Non-pigmented ciliary epithelial cell (primary cell): ENCODE data around the gene SEMA3E.
"Not testable (repeated sequence)": the region's sequence is repeated elsewhere in the genome, so short reads cannot be mapped to it uniquely, and the experiment has no call there.

Experiments used
- DNase-seq: peaks from one replicate; pipeline ENCODE4 v3.0.0-alpha.2; 2010; ENCODE audit warnings: low read depth

SEMA3E gene

DNA sequence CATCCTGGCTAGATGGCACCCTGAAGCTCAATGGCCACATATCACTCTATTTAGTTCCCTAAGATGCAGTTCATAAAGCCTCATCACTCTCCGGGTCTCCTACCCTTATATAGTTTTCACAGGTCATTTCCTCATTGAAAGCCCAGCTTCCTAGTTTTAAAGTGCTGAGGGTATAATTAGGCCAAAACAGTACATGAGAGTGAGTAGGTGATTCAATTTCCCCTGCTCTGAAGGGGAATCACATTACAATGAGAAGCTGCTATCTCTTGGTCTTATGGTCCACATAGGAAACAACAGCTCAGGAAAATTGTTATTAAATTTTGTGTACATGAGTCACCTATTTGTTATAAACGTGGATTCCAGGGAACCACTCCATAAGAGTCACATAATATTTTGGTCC, 162.0 kb downstream of the SEMA3E start:
- DNase-seq: no peak

DNA sequence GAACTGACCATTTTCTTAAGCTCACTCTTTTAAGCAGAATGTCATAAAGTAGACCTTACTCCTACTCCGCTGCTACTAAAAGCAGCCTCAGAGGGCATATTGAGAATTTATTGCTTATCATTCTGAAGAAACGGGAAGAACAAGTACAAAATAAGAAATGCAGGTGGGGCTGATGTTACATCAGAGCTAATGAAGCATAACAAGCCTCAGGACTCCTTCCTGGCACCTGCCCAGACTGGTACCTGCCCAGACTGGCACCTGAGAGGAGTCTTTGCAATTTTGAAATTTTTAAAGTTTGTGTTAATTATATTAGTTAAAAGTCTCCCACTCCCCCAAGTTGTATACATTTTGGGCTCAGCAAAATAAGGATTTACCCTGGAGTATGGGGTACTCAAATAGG, 162.4 kb downstream of the SEMA3E start:
- DNase-seq: no peak

DNA sequence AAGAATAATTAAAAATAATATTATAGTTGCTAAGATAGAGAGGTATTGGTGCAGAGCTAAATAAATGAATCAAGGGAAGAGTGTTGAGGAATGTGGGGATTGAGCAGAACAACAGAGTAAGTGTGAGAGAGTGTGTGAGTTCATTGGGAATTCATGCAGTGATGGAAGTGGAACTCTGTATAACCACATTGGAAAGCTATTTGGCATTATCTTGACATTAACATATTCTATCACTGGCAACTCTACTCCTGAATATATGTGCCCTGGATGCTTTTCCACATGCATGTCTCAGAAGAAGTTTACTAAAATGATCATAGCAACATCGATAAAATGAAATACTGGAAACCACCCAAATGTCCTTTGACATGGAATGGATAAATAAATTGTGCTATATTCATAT, 164.1 kb downstream of the SEMA3E start:
- DNase-seq: no peak

DNA sequence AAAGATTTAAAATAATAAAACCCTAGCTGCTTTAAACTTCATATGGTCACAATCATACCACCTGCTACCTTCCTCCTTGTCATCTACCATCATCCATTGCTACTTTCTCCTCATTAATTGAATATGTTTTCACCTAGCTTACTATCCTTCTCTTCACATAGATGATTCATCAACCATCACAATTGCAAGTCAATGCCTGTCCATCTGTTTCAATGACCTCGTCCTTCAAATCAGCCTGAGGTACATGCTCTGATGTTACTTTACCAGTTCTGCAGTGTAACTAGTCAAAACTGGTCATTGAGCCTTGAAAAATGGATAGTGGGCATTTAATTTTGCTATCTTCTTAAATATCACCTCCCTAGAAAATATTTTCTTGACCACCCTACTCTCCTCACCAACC, 164.7 kb downstream of the SEMA3E start:
- no peak for DNase-seq

DNA sequence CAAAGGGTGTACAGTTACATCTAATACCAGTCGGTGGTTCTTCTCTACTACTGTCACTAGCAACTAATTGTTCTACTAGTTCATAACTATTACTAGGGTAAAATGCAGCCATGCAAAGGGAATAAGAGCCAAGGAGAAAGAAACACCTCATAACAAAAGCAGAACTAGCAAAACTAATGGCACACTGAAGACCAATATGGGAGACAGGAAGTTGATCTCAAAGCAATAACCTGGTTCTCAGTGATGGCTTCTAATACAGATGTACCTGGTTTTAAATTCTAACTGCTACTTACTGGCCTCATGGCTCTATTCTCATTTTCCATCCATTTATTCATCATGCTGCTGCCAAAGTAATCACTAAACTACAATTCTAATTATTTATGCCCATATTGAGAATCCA, 170.3 kb downstream of the SEMA3E start:
- DNase-seq: no peak

DNA sequence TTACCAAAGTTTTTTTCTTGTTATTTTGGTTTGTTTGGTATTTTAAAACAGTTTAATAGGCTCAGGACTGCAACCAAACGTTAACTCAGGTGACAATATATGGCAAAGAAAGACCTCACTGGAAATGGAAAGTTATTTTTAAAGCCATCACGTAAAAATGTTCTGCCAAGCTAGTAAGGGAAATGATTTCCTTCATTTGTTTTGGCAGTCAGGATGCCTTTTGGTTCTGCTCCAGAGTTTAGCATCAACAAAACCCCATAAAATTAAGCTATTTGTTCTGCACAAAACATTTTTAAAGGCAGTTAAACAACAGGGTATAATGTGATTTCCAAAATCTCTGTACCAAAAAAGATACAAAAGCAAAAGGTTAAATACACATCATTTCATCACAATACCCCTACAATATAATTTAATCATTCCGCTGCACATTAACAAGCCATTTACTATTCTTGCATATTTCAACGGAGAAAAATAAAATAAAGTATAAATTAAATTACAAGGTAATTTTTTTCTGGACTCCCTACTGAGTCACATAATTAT, 172.4 kb downstream of the SEMA3E start:
- DNase-seq: no peak

DNA sequence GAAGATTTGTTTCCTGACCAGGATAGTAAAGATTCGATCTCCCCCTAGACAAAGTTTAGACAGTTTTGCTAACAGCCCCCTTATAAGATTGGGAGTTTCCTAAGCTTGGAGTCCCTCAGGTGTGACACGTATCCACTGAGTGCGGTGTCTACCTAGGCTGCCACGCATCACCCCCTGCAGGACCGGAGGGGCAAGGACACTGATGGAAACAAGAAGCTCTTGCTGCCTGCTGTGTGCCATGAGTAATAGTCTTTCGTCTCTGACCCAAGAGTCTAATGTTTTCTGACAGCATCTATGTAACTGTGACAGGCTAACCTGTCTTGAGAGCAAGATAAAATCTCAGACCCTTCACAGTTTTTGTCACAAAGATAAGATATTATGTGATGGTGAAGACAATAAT, 173.5 kb downstream of the SEMA3E start:
- no peak for DNase-seq

DNA sequence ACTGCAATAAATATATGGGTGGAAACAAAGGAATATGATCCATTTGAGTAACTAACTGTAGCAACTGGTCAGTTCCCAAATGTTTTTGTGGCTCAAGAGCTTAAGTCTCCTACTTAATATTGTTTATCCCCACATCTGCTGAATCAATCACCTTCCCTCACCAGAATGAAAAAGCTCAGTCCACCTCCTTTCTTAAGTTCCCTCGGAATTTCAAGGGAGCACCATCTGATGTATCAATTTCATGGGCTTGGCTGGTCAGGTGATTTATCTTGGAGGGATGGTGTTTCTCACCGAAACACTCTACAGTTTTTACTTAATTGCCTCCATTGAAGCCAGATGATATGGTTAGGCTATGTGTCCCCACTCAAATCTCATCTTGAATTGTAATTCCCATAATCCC, 176.6 kb downstream of the SEMA3E start:
- DNase-seq: no peak

DNA sequence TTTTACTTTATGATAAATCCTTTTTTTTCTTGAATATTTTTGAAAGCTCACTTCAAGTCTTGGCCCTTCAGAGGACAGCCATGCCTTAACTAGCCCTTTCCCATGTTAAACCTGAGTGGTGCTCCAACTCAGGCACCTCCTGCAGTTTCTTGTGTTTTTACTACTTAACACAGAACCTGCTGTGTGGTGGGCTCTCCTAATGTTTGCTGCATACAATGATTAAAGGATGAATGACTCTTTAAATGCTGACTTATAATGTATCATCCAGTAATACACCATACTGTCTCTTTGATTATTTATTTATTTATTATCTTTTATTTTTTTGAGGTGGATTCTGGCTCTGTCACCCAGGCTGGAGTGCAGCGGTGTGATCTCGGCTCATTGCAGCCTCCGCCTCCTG, 179.4 kb downstream of the SEMA3E start:
- DNase-seq: no peak

DNA sequence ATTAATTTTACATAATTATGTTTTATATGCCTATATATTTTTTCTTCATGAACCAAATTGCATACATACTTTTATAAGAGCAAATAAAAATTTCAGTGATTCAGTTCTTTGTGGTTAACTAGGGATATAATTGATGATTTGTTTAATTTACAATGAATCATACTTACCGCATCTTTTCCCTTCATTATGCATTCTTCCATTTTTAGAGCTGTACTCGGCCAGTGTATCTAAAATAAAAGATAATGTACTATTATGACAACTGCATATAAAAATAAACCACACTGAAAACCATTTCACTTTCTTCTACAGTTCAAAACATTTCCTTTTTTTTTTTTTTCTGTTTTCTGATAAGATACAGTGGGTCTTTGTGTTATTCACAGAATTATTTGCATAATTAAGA, 179.9 kb downstream of the SEMA3E start:
- no peak for DNase-seq

DNA sequence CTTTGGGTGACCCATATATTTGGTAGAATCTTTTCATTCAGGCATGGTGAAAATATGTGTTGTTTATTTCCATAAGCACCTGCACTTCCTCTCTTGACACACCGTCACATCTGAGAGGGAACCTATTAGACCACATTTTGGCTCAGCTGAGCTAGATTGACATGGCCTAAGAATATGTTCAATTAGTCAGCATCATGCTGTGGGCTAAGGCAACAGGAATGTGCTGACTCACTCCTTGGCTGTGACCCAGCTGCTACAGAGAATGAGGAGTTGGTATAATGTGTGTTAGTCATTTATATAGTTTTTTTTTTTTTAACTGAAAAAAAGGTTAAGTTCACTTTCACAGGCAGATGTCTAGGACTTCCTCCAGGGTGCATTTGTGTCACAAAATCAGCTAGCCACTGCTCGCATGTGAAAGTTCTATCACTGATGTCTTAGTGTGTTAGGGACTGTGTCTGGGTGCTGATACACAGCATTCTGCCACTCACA, 180.6 kb downstream of the SEMA3E start:
- DNase-seq: peak; percentile 97

DNA sequence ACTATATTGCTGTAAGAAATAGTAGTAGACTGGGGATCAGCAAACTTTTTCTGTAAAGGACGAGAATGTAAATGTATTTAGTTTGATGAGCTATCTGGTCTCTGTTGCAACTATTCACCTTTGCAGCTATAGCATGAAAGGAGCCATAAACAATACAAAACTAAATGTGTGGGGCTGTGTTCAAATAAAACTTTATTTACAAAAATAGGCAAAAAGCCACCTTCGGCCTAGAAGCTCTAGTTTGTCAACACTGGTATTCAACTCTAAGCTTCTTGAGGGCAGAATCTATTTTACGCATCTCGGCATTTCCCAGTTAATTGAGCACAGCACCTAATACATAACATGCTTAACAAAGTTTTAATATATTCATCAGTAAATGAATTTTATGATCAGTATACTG, 181.4 kb downstream of the SEMA3E start:
- no peak for DNase-seq

DNA sequence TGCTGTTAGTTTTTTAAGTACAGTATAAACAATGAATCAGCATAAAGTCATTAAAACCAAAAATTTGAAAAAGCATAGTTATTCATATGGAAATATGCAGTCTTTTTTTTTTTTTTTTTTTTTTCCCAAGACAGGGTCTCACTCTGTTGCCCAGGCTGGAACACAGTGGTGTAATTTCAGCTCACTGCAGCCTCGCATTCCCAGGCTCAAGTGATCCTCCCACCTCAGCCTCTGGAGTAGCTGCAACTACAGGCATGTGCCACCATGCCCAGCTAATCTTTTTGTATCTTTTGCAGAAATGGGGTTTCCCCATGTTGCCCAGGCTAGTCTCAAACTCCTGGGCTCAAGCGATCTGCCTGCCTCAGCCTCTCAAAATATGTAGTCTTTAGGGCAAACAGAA, 182.0 kb downstream of the SEMA3E start:
- DNase-seq: no peak

DNA sequence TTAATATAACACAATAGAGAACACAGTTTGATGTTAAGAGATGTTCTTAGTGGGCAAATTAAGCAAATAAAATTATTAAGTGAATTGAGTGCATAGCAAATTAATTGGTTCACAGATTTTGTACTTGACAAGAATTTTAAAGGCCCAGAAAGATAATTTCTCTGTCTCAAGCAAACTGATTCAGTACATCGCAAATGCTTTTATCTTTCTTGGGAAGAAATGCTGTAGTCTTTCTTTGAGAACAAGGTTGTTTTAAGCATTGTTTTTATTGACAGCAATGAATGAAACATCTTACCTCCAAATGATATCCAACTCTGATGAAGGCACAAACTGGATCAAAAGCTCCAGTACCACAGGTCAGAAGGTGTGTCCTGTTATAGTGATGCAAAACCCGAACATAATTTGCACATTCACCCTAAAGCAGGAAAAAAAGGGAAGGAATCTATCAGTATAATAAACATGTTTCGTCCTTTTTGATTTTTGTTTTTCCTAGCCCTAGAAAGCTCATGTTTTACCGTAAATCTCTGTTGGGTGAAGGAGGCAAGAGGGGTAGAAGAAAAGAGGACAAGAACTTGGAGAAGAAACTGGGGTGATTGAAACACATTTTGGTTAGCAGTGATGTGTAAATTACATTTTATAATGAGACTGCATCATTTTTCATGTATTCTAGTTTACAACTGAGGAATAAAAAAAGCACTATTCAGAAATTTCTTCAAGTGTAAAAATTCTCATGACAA, 182.6 kb downstream of the SEMA3E start:
- no peak for DNase-seq

DNA sequence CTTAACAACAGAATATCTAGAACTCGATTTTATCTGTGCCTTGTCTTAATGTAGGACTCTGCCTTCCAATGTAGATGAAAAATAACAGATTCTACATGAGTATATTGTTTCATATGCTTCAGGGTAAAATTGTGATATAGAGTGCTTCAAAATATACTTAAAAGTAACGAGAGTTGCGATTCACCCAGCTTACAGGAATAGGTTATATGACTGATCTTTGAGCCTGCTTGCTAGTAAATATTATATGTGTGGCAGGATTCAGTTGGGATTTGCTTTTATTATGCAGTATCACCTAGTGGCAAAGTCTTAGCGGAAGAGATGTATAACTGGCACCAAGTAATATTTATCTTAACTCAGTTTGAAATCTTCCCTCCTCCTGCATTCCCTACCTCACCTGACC, 183.3 kb downstream of the SEMA3E start:
- DNase-seq: no peak

DNA sequence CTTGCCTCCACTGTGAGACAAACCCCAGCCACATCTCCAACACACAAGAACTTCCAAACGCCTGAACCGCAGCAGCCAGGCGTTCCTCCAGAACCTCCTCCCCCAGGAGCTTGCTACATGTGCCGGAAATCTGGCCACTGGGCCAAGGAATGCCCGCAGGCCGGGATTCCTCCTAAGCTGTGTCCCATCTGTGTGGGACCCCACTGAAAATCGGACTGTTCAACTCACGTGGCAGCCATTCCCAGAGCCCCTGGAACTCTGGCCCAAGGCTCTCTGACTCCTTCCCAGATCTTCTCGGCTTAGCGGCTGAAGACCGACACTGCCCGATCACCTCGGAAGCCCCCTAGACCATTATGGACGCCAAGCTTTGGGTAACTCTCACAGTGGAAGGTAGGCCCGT, 187.1 kb downstream of the SEMA3E start:
- not testable (repeated sequence) for DNase-seq

DNA sequence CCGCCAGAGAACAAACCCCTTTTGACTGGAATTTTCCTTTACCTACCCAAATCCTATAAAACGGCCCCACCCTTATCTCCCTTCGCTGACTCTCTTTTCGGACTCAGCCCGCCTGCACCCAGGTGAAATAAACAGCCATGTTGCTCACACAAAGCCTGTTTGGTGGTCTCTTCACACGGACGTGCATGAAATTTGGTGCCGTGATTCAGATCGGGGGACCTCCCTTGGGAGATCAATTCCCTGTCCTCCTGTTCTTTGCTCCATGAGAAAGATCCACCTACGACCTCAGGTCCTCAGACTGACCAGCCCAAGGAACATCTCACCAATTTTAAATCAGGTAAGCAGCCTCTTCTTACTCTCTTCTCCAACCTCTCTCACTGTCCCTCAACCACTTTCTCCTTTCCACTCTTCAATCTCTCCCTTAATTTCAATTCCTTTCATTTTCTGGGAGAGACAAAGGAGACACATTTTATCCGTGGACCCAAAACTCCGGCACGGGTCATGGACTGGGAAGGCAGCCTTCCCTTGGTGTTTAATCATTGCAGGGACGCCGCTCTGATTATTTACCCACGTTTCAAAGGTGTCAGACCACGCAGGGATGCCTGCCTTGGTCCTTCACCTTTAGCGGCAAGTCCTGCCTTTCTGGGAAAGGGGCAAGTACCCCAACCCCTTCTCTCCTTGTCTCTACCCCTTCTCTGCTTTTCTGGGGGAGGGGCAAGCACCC, 188.8 kb downstream of the SEMA3E start:
- not testable (repeated sequence) for DNase-seq

DNA sequence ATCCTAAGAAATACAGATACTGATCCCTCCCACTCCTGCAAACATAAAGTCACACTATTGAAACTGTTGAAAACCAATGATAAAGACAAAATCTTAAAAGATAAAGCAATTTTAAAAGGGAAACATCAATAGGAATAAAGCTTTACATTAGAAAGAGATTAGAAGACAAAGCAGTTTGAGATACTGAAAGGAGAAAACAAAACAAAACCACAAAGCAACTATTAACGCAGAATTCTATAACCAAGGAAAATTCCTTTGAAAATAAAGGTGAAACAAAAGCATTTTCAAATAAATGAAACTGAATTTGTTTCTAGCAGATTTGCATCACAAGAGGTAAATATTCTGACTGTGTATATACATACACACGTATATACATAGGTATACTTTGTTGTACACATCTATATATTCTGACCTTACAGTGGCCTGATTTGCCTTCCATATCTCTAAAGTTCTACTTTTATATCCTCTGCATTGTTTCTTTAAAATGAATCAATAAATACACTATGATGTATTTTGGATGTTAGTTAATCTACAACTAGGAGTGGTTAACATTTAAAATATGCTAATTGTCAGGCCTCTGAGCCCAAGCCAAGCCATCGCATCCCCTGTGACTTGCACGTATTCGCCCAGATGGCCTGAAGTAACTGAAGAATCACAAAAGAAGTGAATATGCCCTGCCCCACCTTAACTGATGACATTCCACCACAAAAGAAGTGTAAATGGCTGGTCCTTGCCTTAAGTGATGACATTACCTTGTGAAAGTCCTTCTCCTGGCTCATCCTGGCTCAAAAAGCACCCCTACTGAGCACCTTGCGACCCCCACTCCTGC, 189.6 kb downstream of the SEMA3E start:
- not testable (repeated sequence) for DNase-seq

DNA sequence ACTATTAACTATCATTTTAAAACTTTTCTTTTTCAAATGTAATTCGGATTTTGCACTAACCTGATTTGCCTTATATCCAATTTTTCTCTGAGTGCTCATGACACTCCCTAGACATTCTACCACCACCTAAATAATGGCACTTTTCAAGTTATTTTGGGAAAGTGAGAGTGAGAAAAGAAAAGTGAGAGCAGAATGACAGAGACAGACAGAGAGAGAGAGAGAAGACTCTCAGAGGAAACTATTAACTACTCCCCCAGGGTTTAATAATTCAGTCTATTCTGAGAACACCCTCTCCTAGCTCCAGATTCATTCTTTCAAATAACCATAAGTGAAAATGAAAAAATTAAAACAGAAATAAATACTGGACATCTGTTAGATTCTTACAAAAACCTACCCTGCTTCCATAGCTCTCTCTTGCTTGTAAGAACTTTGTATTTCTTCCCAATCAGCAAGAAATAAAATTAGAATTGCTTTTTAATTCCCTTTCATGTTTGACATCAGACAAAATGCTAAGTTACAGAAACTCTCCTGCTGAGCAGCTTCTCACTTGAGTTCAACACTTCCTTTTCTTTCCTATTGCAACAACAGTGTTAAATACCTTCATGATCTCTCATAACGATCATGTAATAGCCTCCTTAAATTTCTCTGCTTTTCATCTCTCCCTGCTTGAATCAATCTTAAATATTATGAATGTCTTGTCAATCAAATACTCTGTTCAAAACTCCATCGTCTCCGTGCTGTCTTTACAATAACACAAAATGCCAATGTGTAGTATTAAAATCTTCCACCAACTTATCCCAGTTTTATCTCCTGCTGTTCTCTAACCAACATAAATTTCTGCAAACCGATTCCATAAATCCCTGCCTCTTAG, 191.7 kb downstream of the SEMA3E start:
- no peak for DNase-seq

DNA sequence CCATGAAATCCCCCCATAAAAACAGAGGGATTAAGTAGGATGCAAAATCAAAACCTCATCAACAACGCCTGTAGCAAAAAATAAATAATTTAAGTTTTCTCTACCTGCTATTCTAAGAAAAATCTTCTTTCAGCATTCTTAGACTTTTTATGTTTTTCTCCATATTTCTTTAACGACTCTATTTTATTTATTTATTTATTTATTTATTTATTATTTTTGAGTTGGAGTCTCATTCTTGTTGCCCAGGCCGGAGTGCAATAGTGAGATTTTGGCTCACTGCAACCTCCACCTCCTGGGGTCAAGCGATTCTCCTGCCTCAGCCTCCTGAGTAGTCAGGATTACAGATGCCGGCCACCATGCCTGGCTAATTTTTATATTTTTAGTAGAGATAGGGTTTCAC, 192.5 kb downstream of the SEMA3E start:
- no peak for DNase-seq

DNA sequence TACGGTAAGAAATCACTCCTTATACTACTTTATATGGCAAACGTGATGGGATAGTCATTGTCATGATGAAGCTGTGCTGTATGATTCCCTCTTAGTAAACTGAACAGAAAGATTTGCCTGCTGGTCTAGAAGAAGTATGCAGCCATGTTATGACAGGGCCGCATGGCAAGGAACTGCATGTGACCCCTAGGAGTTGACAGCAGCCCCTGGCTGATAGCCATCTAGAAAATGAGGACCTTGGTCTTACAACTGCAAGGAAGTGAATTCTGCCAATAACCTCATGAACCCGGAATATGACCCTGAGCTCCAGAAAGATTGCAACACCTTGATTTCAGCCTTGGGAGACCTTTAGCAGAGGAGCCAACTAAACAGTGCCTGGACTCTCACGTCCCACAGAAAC, 193.3 kb downstream of the SEMA3E start:
- no peak for DNase-seq

DNA sequence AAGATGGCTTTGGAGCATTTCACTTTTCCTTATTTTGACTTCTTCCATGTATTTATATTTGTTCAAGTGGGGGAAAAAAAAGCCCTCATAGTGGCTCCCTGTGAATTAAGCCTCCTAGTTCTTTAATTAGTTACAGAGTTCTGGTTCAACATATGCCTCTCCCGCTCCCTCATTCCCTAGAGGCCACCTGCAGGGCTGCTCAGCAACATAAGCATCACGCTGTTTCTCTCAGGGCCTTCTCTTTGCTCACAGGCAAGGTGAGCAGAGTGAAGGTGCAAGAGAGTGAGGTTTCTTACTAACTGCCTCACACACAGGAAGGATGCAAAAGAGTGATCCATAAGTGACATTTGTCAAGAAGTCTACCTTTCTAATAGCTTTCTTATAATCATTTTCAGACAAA, 196.7 kb downstream of the SEMA3E start:
- DNase-seq: no peak
